Activated naive CD8-positive, alpha-beta T cell treated with anti-CD3 and anti-CD28 coated beads, Interleukin-2, amount 50 U/mL, for 24 hours (primary cell): Measurements from ENCODE around the gene MAD1L1.
A peak's percentile ranks its signal among the peaks of the same experiment; 100 is the strongest.
"Not testable (repeated sequence)": the region's sequence is repeated elsewhere in the genome, so short reads cannot be mapped to it uniquely, and the experiment has no call there.

Experiments used
- ATAC-seq: fragments of 150-1000 bp; cut with Tn5 transposase; one replicate; pipeline ENCODE4 v1.10.0; 2021
- DNase-seq: peaks from one replicate; pipeline ENCODE4 v3.0.0; 2021
- H3K27ac Mint-ChIP-seq: one replicate; pipeline ENCODE4 v1.8.0; 2021; ENCODE audit warnings: mild to moderate bottlenecking, mixed read lengths
- H3K27me3 Mint-ChIP-seq: one replicate; pipeline ENCODE4 v1.8.0; 2021; ENCODE audit warnings: mixed read lengths
- H3K36me3 Mint-ChIP-seq: one replicate; pipeline ENCODE4 v1.8.0; 2021; ENCODE audit warnings: low read depth, mixed read lengths
- H3K4me1 Mint-ChIP-seq: one replicate; pipeline ENCODE4 v1.8.0; 2021; ENCODE audit warnings: mixed read lengths
- H3K4me3 Mint-ChIP-seq: one replicate; pipeline ENCODE4 v1.8.0; 2021; ENCODE audit warnings: mild to moderate bottlenecking, moderate library complexity, mixed read lengths
- H3K9me3 Mint-ChIP-seq: one replicate; pipeline ENCODE4 v1.8.0; 2021; ENCODE audit warnings: mixed read lengths

MAD1L1 gene

DNA sequence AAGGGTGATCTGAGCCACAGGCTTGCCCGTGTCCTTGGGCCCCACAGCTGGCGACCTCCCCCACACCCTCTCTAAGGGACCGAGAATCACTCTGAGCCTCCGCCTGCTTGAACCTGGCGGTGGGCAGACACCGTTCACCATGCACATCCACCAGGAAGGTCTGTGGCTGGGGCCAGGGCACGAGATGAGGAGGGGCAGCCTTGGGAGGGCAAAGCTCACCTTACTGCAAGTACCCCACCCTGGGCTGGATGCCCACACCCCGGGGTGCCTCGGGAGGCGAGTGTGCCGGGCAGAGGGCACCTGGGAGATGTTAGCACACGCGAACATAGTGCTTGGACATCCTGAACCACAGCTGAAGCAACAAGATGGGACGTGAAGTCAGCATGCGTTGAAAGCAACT is 350.8 kb downstream of the MAD1L1 start:
- H3K4me1 Mint-ChIP-seq: no peaks in the 10 kb centered on the region
- no peak overlapping the region for H3K4me3 Mint-ChIP-seq
- H3K9me3 Mint-ChIP-seq: peaks cover 12% of the 10 kb centered on the region
- no peak for ATAC-seq
- H3K27me3 Mint-ChIP-seq: no peaks in the 10 kb centered on the region
- peaks cover 15% of the 10 kb centered on the region for H3K36me3 Mint-ChIP-seq
- DNase-seq: no peak
- no peak overlapping the region for H3K27ac Mint-ChIP-seq

DNA sequence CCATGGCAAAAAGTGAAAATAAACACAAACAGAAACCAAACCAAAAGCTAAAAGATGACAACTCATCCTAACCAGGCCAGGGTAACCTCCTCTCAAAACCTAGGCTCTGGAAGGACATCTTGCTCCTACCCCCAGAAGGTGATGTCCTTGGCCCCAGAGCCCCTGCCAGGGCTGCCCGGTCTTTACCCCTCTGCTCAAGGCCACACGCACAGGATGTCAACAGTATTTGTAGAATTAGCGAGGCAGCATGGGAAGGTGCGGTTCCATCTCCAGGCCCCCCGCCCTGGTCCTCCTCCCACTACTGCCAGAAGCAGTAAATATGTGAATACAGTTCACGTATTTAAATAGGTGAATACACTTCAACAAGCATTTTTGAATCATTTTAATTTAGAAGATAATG is 356.1 kb downstream of the MAD1L1 start:
- H3K27ac Mint-ChIP-seq, DNase-seq, H3K4me1 Mint-ChIP-seq, H3K4me3 Mint-ChIP-seq, ATAC-seq, H3K27me3 Mint-ChIP-seq: not testable (repeated sequence)
- Mint-ChIP-seq H3K36me3 (peaks cover 15% of the 10 kb centered on the region), H3K9me3 (peaks cover 12% of the 10 kb centered on the region)

DNA sequence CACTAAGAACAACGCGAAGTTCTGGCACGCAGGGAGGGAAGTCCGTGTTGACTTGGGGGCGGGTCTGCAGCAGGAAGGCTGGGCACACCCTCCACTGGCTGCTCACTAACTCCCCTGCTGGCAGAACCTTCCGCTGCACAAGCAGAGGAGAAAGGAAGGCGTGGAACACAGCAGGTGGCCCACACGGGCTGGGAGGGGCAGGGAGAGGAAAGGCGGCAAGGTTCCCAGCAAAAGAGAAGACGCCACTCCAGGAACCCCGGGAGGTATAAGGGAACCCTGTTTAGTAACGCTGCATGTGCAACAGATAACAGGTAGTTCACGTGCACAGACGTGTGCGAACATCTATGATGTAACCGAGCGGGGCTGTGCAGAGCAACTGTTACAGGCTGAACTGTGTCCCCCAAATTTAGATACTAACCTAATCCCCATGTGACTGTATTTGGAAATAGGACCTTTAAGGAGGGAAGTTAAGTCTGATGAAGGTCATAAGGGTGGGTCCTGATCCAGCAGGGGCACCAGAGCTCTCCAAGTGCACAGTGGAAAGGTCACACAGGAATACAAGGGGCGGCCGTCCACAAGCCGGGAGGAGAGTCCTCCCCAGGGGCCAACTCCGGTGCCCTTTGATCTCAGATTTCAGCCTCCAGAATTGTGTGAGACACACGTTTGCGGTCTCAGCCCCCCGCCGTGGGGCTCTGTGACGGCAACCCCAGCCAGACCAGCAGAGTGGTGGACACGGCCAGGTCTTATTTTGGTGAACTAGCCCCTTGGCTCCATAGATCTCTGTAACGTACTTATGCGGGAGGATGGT is 357.1 kb downstream of the MAD1L1 start:
- H3K27me3 Mint-ChIP-seq, H3K4me3 Mint-ChIP-seq, DNase-seq, H3K27ac Mint-ChIP-seq, H3K4me1 Mint-ChIP-seq: not testable (repeated sequence)
- Mint-ChIP-seq H3K36me3 (peaks cover 17% of the 10 kb centered on the region), H3K9me3 (peaks cover 12% of the 10 kb centered on the region)
- ATAC-seq: peak; percentile 77

DNA sequence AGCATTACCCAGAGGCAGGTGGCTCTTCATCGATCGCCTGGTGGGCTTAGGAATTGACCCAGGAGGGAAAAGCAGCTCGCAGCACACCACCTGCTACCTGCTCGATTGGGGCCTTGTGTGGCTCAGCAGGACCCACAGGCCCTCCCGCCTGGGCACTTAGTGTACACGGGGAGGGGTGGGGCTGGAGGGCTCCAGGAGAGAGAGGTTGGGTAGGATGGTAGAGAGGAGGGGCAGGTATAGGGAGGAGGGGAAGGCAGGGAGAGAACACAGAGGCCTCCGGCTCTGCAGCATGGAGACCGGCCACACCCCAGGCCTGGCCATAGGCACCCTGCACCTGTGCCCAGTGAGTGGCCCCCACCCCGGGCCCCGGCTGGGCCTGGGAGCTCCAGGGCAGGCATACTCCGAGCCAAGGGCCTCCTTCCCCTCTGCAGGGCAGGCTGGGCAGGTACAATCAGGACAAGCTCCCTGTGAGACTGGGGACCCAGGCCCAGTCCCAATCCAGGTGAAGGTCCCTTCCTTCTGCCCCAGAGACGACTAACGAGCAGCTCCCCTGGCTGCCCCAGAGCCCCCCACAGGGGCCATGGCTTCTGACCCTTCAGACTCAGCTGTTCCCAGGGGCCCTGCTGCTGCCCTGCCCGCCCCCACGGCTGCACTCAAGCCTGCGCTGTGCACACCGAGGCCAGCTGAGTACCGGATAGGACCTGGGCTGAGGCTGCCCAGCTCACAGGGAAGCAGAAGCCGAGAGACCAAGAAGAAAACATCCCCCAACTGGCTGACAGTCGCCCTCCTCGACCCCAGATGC is 358.0 kb downstream of the MAD1L1 start:
- not testable (repeated sequence) for H3K27ac Mint-ChIP-seq, H3K27me3 Mint-ChIP-seq, DNase-seq, H3K4me3 Mint-ChIP-seq, H3K4me1 Mint-ChIP-seq
- peak; percentile 7 for ATAC-seq
- Mint-ChIP-seq H3K36me3 (peaks cover 17% of the 10 kb centered on the region), H3K9me3 (peaks cover 12% of the 10 kb centered on the region)

DNA sequence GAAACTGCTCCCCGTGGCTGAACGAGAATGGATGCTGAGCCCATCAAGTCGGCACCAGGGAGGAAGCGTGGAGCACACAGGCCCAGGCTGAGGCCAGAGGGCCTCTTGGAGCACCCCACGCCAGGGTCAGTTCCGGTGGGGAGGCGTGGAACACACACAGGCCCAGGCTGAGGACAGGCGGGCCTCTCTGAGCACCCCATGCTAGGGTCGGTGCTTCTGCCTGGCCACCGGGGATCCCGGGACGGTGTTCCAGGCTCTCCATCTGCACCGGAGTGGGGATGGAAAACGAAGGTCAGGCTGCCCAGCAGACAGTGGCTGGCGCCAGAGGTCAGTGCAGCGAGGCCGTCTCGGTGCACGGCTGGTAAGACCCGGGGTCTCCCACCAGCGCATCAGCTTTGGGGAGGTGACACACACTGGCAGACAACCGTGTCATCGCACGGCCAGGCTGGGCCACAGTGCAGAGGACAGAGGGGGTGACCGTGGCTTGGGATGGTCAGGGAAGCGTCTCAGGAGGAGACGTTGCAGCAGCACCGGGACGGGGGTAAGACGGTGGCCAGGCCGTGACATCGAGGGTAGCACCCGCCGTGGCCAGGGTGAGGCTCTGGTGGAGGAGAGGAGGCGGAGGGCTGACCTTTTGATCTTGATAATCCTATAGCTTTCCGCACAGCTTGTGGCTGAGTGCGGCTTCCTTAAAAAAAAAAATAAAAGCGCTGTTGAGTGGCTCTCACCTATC is 358.7 kb downstream of the MAD1L1 start:
- no peak overlapping the region for H3K4me3 Mint-ChIP-seq
- peaks cover 9% of the 10 kb centered on the region for H3K4me1 Mint-ChIP-seq
- DNase-seq: no peak
- no peak overlapping the region for H3K27ac Mint-ChIP-seq
- H3K9me3 Mint-ChIP-seq: peaks cover 12% of the 10 kb centered on the region
- peaks cover 14% of the 10 kb centered on the region for H3K36me3 Mint-ChIP-seq
- no peak for ATAC-seq
- no peaks in the 10 kb centered on the region for H3K27me3 Mint-ChIP-seq

DNA sequence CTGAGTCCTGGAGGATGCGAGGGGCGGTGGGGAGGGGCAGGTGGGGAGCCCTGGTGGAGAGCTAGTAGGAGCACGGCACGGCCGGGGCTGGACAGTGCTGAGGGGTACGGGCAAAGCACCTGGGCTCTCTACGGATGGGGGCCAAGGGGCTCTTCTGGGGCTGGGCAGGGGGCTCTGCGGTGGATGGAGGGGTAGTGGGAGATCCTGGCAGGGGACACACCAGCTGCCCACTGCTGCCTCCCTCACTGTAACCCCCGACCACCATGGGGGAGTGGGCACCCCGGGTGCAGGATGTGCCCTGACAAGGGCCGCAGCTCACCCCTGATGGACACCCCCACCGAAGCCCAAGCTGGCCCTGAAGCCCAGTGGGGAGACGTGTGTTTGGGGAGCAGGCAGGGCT is 359.3 kb downstream of the MAD1L1 start:
- Mint-ChIP-seq H3K27ac (no peak overlapping the region), H3K27me3 (no peaks in the 10 kb centered on the region), H3K36me3 (peaks cover 9% of the 10 kb centered on the region), H3K4me3 (no peak overlapping the region), H3K9me3 (peaks cover 9% of the 10 kb centered on the region), H3K4me1 (peaks cover 9% of the 10 kb centered on the region)
- DNase-seq: no peak
- ATAC-seq: no peak

DNA sequence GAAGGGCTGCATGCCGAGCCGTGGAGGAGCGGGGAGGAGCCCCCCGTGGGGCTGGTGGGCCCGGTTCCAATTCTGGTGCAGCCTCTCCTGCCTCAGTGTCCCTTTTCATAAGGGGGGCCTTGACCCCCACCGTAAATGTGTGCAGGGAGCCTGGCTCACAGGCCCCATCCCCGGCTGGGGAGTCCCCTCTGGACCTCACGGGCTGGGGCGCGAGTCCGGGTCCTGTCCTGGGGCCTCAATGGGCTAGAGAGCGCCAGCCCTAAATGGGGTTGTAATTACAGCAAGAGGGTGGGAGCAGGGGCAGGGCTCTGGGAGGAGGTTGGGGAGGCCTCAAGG is 359.7 kb downstream of the MAD1L1 start:
- Mint-ChIP-seq H3K36me3 (peaks cover 5% of the 10 kb centered on the region), H3K9me3 (peaks cover 5% of the 10 kb centered on the region), H3K27ac (no peak overlapping the region), H3K27me3 (no peaks in the 10 kb centered on the region), H3K4me1 (peaks cover 9% of the 10 kb centered on the region), H3K4me3 (no peak overlapping the region)
- DNase-seq (no peak), ATAC-seq (no peak)

DNA sequence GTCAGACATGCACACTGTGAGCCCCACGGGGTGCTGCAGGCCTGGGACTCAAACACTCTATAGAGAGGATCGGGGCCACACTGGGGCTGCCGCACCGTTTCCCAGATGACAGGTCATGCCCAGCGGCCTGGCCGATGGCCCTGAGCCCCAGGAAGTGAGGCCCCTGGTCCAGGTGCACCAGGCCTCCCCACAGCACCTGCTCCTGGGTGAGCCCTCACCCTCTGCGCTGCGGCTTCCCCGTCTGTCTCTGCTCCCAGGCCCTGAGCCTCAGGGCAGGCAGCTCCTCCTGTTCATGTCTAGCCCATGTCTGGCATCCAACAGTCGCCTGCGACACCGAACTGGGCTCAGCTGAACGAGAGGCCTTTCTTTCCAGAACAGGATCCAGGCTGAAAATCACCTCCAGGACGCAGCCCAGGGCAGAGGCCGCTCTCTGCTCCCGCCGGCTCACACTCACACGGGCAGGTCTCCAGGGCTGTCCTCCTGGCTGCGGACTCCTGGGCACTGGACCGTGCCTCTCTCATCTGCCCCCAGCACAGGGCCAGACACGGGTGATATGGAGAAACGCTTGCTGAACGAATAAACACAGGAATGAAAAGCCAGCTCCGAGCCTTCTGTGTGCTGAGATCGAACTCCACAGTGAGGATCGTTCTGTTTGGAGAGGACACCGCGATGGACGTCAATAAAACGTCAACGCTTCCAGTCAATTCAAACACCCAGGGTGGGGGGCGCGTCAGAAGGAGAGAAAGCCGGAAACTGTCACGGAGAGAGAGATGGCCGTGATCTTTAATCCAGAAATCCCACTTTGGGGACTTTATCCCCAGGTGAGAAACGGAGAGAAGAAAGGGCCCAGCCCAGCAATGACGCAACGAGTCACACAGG is 360.3 kb downstream of the MAD1L1 start:
- no peak for DNase-seq
- H3K27ac Mint-ChIP-seq: no peak overlapping the region
- H3K9me3 Mint-ChIP-seq: no peaks in the 10 kb centered on the region
- ATAC-seq: no peak
- no peaks in the 10 kb centered on the region for H3K27me3 Mint-ChIP-seq
- H3K4me1 Mint-ChIP-seq: peaks cover 9% of the 10 kb centered on the region
- no peak overlapping the region for H3K4me3 Mint-ChIP-seq
- peaks cover 2% of the 10 kb centered on the region for H3K36me3 Mint-ChIP-seq

DNA sequence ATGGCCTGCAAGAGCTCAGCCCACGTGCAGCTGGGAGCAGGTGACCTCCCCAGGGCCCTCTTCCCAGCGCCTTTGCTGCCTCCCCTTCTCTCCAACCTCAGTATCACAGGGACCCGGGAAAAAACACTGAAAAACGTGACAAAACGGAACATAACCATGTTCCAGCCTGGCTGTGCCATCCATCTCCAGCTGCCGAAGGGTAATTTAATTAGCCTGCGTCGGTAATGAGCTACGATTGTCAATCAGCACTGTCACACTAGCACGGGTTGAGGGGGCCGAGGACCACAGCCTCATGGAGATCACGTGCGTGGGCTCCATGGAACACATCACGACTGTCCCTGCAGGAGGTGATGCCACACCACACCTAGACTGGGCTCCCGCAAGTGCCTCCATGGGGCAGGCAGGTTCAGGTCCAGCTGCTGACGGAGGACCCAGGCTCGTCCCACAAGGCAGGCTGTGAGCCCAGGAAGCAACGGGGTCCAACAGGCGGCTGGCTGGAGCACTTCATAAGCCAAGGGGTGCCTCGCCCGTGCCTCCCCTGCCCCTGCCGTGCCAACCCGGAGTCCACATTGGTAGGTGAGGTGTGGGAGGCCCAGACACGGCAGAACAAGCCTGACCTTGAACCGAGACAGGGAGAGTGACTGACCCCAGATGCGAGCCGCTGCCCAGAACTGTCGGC is 363.2 kb downstream of the MAD1L1 start:
- H3K4me1 Mint-ChIP-seq: no peaks in the 10 kb centered on the region
- no peak for DNase-seq
- no peaks in the 10 kb centered on the region for H3K27me3 Mint-ChIP-seq
- ATAC-seq: no peak
- H3K9me3 Mint-ChIP-seq: no peaks in the 10 kb centered on the region
- no peak overlapping the region for H3K27ac Mint-ChIP-seq
- H3K36me3 Mint-ChIP-seq: peaks cover 2% of the 10 kb centered on the region
- no peak overlapping the region for H3K4me3 Mint-ChIP-seq

DNA sequence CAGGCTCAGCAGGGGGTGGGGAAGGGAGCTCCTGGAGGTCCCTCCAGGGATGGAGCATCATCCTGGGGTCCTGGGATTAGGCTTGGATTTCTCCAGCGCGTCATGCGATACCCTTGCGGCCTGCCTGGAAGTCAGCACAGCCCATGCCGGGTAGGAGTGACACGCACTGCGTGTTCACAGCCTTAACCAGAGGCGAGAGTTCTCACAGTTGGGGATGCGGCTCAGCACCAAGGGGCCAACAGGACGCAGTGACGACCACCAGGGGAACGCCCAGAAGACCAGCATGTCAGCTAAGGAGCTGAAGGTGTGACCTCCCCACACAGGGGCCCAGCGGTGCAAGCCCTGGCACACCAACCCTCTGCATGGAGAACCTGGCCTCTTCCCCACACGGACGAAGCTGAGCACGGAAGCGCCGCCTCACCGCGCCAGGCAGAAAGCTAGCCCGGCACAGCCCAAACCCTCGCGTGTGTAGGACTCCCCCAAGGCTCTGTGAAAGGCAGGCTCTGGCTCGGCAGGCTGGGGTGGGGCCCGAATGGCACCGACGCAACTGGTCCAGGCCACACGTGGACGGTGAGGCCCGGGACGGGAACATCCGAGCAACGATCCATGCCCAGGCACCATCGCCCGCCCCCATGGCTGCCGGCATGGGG is 364.1 kb downstream of the MAD1L1 start:
- H3K9me3 Mint-ChIP-seq: no peaks in the 10 kb centered on the region
- no peak overlapping the region for H3K4me3 Mint-ChIP-seq
- H3K27ac Mint-ChIP-seq: no peak overlapping the region
- ATAC-seq: no peak
- no peak for DNase-seq
- no peaks in the 10 kb centered on the region for H3K4me1 Mint-ChIP-seq
- no peaks in the 10 kb centered on the region for H3K27me3 Mint-ChIP-seq
- peaks cover 2% of the 10 kb centered on the region for H3K36me3 Mint-ChIP-seq

DNA sequence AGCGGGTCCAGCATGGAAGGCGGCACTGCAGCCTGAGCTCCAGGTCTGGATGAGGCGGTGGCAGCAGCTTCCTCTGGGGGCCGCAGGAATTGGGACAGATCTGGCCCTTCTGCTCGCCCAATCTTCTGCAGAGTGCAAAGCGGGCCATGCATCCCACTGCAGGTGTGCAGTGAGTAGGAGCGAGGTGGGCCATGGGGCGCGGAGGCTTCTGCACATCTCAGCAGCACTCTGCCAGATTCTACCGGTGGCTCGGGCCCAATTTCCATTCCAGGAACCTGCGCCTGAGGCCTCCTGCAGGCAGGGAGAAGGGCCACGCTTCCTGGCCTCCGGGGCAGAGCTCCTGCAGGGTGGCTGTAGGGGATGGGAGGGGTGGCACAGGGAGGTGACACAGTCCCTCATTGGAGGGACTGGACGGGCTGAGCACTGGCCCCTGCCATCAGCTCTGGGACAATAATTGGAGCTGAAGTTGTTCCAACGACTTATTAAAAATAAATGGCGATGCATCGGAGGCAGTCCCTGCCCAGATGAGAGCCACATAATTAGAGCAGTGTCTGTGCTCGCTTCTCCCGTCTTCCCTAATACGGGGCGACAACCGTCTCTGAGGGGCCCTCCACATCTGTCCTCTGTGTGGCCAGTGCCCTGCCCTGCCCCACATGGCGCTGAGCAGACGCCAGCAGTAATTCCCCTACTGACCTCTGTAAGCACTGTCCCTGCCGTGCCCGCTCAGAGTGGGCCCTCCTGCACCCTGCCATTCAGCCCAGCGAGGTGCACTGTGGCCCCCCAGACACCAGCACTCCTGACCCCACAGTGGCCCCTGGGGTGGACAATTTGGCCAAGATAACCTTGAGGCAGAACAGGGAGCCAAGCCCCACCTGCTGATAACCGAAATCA is 365.1 kb downstream of the MAD1L1 start:
- H3K4me3 Mint-ChIP-seq: no peak overlapping the region
- no peaks in the 10 kb centered on the region for H3K4me1 Mint-ChIP-seq
- H3K9me3 Mint-ChIP-seq: no peaks in the 10 kb centered on the region
- ATAC-seq (no peak), DNase-seq (no peak)
- H3K27ac Mint-ChIP-seq: no peak overlapping the region
- H3K36me3 Mint-ChIP-seq: peaks cover 2% of the 10 kb centered on the region
- H3K27me3 Mint-ChIP-seq: no peaks in the 10 kb centered on the region

DNA sequence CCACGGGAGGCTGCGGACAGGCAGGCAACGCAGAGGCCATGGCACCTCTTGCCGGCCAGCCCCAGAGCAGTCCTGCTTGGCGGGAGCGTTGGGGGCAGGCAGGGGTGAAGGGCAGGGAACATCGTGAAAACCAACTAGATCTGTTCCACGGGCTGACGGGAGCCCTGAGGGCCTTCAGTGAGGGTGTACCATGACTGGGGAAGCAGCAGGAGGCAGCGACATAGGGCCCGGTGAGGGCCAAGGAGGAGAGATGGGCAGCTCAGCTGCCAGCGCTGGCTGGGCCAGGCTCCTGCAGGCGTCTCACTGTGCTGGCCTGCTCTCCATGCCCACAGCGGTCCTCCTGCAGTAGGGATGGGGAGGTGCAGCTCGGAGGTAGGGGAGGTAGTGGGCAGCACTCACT is 366.1 kb downstream of the MAD1L1 start:
- no peak overlapping the region for H3K27ac Mint-ChIP-seq
- H3K9me3 Mint-ChIP-seq: no peaks in the 10 kb centered on the region

More for the DNA sequence above, 366.1 kb downstream of the MAD1L1 start:
- H3K4me1 Mint-ChIP-seq: no peaks in the 10 kb centered on the region
- H3K27me3 Mint-ChIP-seq: no peaks in the 10 kb centered on the region
- ATAC-seq (no peak), DNase-seq (no peak)
- H3K36me3 Mint-ChIP-seq: peaks cover 2% of the 10 kb centered on the region
- H3K4me3 Mint-ChIP-seq: no peak overlapping the region
